IMR-90 (cell line): Measurements from ENCODE around the gene ZNF618. TPM values are rescaled to one million over a fixed set of nuclear protein-coding genes. Genes with fewer than 3 reads are reported as not detected.

Experiments used
- ATAC-seq: fragments of 200-7000 bp; cut with Tn5 transposase; 2 replicates; pipeline ENCODE4 v1.9.1; 2020; ENCODE audit warnings: low read depth, mild to moderate bottlenecking, moderate library complexity
- BruUV-seq: library from RNA; stranded (reverse); fragments of 400-500 nt; replicated peaks from 2 replicates; lab custom pipeline; 2021; lab: Mats Ljungman, UMichigan
- CTCF ChIA-PET: fragments of 300-600 bp; formaldehyde crosslinking; extraction: SDS; loops from one replicate; lab custom pipeline; 2021; ENCODE audit warnings: antibody characterized with exemption; lab: Yijun Ruan, JAX
- POLR2A ChIA-PET: fragments of 300-600 bp; sonication (Branson Sonifier 250); formaldehyde crosslinking; loops from one replicate; lab custom pipeline; 2022; ENCODE audit warnings: antibody characterized with exemption; ENCODE audit not compliant: unreplicated experiment; lab: Charles Lee
- DNase-seq: peaks from one replicate; pipeline ENCODE4 v3.0.0; 2013
- H2AFZ ChIP-seq: replicated peaks from 2 replicates; pipeline ENCODE3; 2013; ENCODE audit warnings: low read length, mild to moderate bottlenecking; ENCODE audit not compliant: poor library complexity
- H2AK5ac ChIP-seq: 2 replicates; pipeline ENCODE4 v1.6.1; 2013; ENCODE audit warnings: low read depth, low read length, inconsistent platforms
- H2AK9ac ChIP-seq: replicated peaks from 2 replicates; pipeline ENCODE3; 2013; ENCODE audit warnings: mild to moderate bottlenecking, low read depth, low read length, moderate library complexity; ENCODE audit not compliant: poor library complexity
- H2BK120ac ChIP-seq: 2 replicates; pipeline ENCODE4 v1.6.1; 2013; ENCODE audit warnings: low read depth, low read length, inconsistent platforms
- H2BK15ac ChIP-seq: 3 replicates; pipeline ENCODE4 v1.6.1; 2013; ENCODE audit warnings: low read depth, low read length, inconsistent platforms
- H2BK20ac ChIP-seq: 2 replicates; pipeline ENCODE4 v1.6.1; 2013; ENCODE audit warnings: low read depth, mild to moderate bottlenecking, inconsistent platforms, low read length, moderate library complexity
- H2BK5ac ChIP-seq: 2 replicates; pipeline ENCODE4 v1.6.1; 2013; ENCODE audit warnings: mild to moderate bottlenecking, low read depth, low read length, inconsistent platforms; ENCODE audit not compliant: poor library complexity, severe bottlenecking
- H3K14ac ChIP-seq: replicated peaks from 2 replicates; pipeline ENCODE4 v1.6.1; 2013; ENCODE audit warnings: low read depth, low read length, inconsistent platforms
- H3K18ac ChIP-seq: 2 replicates; pipeline ENCODE4 v1.6.1; 2013; ENCODE audit warnings: low read depth, low read length, control low read depth
- H3K23ac ChIP-seq: 2 replicates; pipeline ENCODE4 v1.6.1; 2013; ENCODE audit warnings: low read depth, low read length, inconsistent platforms
- H3K27ac ChIP-seq: 2 replicates; pipeline ENCODE4 v1.5.1; 2013; ENCODE audit warnings: mild to moderate bottlenecking, control low read depth, low read length; ENCODE audit not compliant: insufficient read depth
- H3K27me3 ChIP-seq: 2 replicates; pipeline ENCODE4 v1.6.1; 2013; ENCODE audit warnings: low read length; ENCODE audit not compliant: control insufficient read depth, insufficient read depth
- H3K36me3 ChIP-seq: 2 replicates; pipeline ENCODE4 v1.6.1; 2013; ENCODE audit warnings: low read length, mixed read lengths; ENCODE audit not compliant: control insufficient read depth, insufficient read depth
- H3K4ac ChIP-seq: 2 replicates; pipeline ENCODE4 v1.6.1; 2013; ENCODE audit warnings: low read depth, low read length, inconsistent platforms
- H3K4me1 ChIP-seq: 2 replicates; pipeline ENCODE4 v1.6.1; 2013; ENCODE audit warnings: low read length, mixed read lengths; ENCODE audit not compliant: control insufficient read depth, insufficient read depth
- H3K4me2 ChIP-seq: 2 replicates; pipeline ENCODE4 v1.6.1; 2013; ENCODE audit warnings: low read depth, mild to moderate bottlenecking, control low read depth, low read length, moderate library complexity
- H3K4me3 ChIP-seq: 2 replicates; pipeline ENCODE4 v1.5.1; 2013; ENCODE audit warnings: low read depth, mild to moderate bottlenecking, control low read depth, low read length, moderate library complexity; ENCODE audit not compliant: insufficient read depth
- H3K56ac ChIP-seq: 2 replicates; pipeline ENCODE4 v1.6.1; 2013; ENCODE audit warnings: low read length, inconsistent platforms; ENCODE audit not compliant: insufficient read depth; ENCODE audit errors: extremely low read depth
- H3K79me1 ChIP-seq, 2 experiments: 2 replicates each; pipeline ENCODE4 v1.6.1; 2013; ENCODE audit warnings: low read length in 2 of 2, inconsistent platforms in 1 of 2, low read depth in 1 of 2
- H3K9ac ChIP-seq: 2 replicates; pipeline ENCODE4 v1.6.1; 2013; ENCODE audit warnings: low read depth, low read length, control low read depth
- H3K9me1 ChIP-seq: 2 replicates; pipeline ENCODE4 v1.6.1; 2013; ENCODE audit warnings: low read length, inconsistent platforms; ENCODE audit not compliant: insufficient read depth
- H3K9me3 ChIP-seq: 2 replicates; pipeline ENCODE4 v1.6.1; 2013; ENCODE audit warnings: low read length; ENCODE audit not compliant: control insufficient read depth, insufficient read depth
- H4K20me1 ChIP-seq: 2 replicates; pipeline ENCODE4 v1.6.1; 2013; ENCODE audit warnings: low read length, inconsistent platforms; ENCODE audit not compliant: insufficient read depth
- H4K5ac ChIP-seq: 2 replicates; pipeline ENCODE4 v1.6.1; 2013; ENCODE audit warnings: mild to moderate bottlenecking, low read depth, low read length, control low read depth
- H4K8ac ChIP-seq, 2 experiments: 2 replicates each; pipeline ENCODE4 v1.6.1; 2013; ENCODE audit warnings: low read depth in 2 of 2, low read length in 2 of 2, control low read depth in 1 of 2, inconsistent platforms in 1 of 2
- H4K91ac ChIP-seq: 2 replicates; pipeline ENCODE4 v1.6.1; 2013; ENCODE audit warnings: low read depth, low read length, inconsistent platforms; ENCODE audit not compliant: insufficient read depth
- BHLHE40 ChIP-seq: fragments of 150-350 bp; IDR thresholded peaks from 2 replicates; pipeline ENCODE4 v1.6.1; 2016; ENCODE audit warnings: mild to moderate bottlenecking, low read depth, low read length
- CEBPB ChIP-seq: IDR thresholded peaks from 2 replicates; pipeline ENCODE4 v1.6.1; 2012; ENCODE audit warnings: low read depth, low read length, improper control_type of control experiment
- CHD1 ChIP-seq: IDR thresholded peaks from 2 replicates; pipeline ENCODE4 v1.6.1; 2012; ENCODE audit warnings: low read depth, low read length, improper control_type of control experiment
- ELK1 ChIP-seq: fragments of 150-350 bp; IDR thresholded peaks from 2 replicates; pipeline ENCODE4 v1.6.1; 2016; ENCODE audit warnings: low read depth, mild to moderate bottlenecking, low read length, moderate library complexity, borderline replicate concordance
- FOS ChIP-seq: fragments of 150-350 bp; IDR thresholded peaks from 2 replicates; pipeline ENCODE4 v1.6.1; 2016; ENCODE audit warnings: low read depth, low read length
- MAFK ChIP-seq: IDR thresholded peaks from 2 replicates; pipeline ENCODE4 v1.6.1; 2012; ENCODE audit warnings: low read depth, low read length, improper control_type of control experiment
- MXI1 ChIP-seq: IDR thresholded peaks from 2 replicates; pipeline ENCODE4 v1.6.1; 2012; ENCODE audit warnings: low read depth, mild to moderate bottlenecking, low read length, moderate library complexity, borderline replicate concordance
- NFE2L2 ChIP-seq: fragments of 150-350 bp; IDR thresholded peaks from 2 replicates; pipeline ENCODE4 v1.6.1; 2016; ENCODE audit warnings: low read depth, mild to moderate bottlenecking, low read length
- POLR2A ChIP-seq: IDR thresholded peaks from 2 replicates; pipeline ENCODE4 v1.6.1; 2012; ENCODE audit warnings: mild to moderate bottlenecking, low read depth, low read length
- RAD21 ChIP-seq: IDR thresholded peaks from 2 replicates; pipeline ENCODE4 v1.6.1; 2012; ENCODE audit warnings: low read length, improper control_type of control experiment
- RFX5 ChIP-seq: IDR thresholded peaks from 2 replicates; pipeline ENCODE4 v1.8.0; 2012; ENCODE audit warnings: low read depth, mild to moderate bottlenecking, low read length, moderate library complexity
- SMC3 ChIP-seq: fragments of 150-350 bp; IDR thresholded peaks from 2 replicates; pipeline ENCODE4 v1.6.1; 2016; ENCODE audit warnings: low read depth, mild to moderate bottlenecking, antibody characterized with exemption, low read length, moderate library complexity
- WGBS, 2 experiments: methylation state at CpG; one replicate each; pipeline versions ENCODE4 v1.1.5 to v1.1.7; 2013; ENCODE audit warnings: missing lambda C conversion rate in 2 of 2; ENCODE audit not compliant: insufficient read length in 1 of 2; ENCODE audit errors: extremely low coverage in 2 of 2; 5-methylcytosine and 5-hydroxymethylcytosine counted together
- dilution Hi-C: fragments of 300-500 bp; cut with HindIII; formaldehyde crosslinking; loops from one replicate; pipeline ENCODE4 v1.14.3; 2018; ENCODE audit warnings: low sequenced_read_pairs; ENCODE audit not compliant: unreplicated experiment
- in situ Hi-C: fragments of 300-500 bp; cut with MboI; formaldehyde crosslinking; loops from 3 replicates; pipeline ENCODE4 v1.14.3; 2019; ENCODE audit warnings: low sequenced_read_pairs, inconsistent platforms, mixed read lengths
- intact Hi-C: fragments of 100-400 bp; cut with micrococcal nuclease; formaldehyde crosslinking; loops from 2 replicates; pipeline ENCODE4 v1.10.0; 2022
- polyA plus RNA-seq, 3 experiments: library from polyadenylated mRNA; depleted of rRNA; stranded (reverse); fragments of >200 nt; gene quantifications; 2 replicates each; pipeline ENCODE4 v1.2.3, GENCODE V29; 2012; ENCODE audit warnings: low replicate concordance in 1 of 3
- total RNA-seq: library from RNA; depleted of rRNA; stranded (reverse); fragments of >200 nt; gene quantifications from 2 replicates; pipeline ENCODE4 v1.2.3, GENCODE V29; 2012
- TF ChIP-seq, protein P1 (sequence below): fragments of 150-350 bp; IDR thresholded peaks from 2 replicates; pipeline ENCODE4 v1.6.1; 2017; ENCODE audit warnings: mild to moderate bottlenecking, antibody characterized with exemption, low read length, low read depth

The ZNF618 gene
- total and polyA plus RNA-seq, 2 of the 4 experiments (the other 2 are of a cell fraction), result 8.2 to 9.4 TPM

DNA sequence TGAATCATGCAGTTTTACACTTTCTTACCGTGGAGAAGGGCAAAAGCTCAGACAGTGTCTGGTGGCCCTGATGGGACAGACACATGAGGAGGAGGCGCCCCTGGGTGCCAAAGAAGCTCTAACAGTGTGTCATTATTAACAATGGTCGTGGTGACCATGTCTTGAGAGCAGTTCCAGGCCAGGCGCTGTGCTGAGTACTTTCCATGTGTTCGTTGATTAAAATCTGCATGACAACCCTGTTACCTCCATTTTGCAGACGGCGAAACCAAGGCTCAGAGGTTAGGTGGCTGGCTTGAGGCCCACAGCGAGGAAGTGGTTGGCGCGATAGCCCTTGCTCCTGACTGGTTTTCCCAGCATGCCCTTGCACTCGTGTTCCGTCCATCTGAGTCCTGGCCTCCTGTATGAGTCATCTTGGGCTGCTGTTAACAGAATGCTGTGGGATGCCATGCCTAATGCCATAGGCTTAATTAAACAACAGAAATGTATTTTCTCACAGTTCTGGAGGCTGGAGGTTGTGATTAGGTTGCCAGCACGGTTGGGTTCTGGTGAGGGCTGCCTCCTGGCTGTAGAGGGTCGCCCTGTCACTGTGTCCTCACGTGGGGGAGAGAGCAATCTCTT lies 110.0 kb downstream of the ZNF618 start:
- Histone ChIP-seq H3K4me2 (no peak overlapping the region), H3K36me3 (peaks cover 33% of the 10 kb centered on the region; the same call in 1 of the 2 replicates), H3K23ac (peak overlapping the region; percentile 37; the same call in 1 of the 2 replicates), H2BK120ac (no peak overlapping the region), H3K9me1 (peaks cover 27% of the 10 kb centered on the region), H2AK9ac (peak overlapping the region; percentile 39), H3K14ac (no peak overlapping the region), H3K4me3 (no peak overlapping the region), H2BK15ac (no peak overlapping the region), H4K20me1 (peaks cover 18% of the 10 kb centered on the region; the same call in 1 of the 2 replicates), H4K8ac (no peak overlapping the region), H3K56ac (no peak overlapping the region), H2BK20ac (no peak overlapping the region), H3K79me1 (peaks cover 18 to 76% of the 10 kb centered on the region in 2 experiments), H2BK5ac (no peak overlapping the region), H3K9ac (no peak overlapping the region), H3K4me1 (peaks cover 2% of the 10 kb centered on the region; the same call in 1 of the 2 replicates), H3K4ac (no peak overlapping the region), H4K91ac (no peak overlapping the region), H4K5ac (no peak overlapping the region), H3K9me3 (no peaks in the 10 kb centered on the region), H3K27ac (no peak overlapping the region), H2AFZ (peak overlapping the region; percentile 5), H3K18ac (no peak overlapping the region), H2AK5ac (no peak overlapping the region), H3K27me3 (no peaks in the 10 kb centered on the region)
- ChIA-PET POLR2A (no interaction called here), CTCF (no interaction called here)
- dilution Hi-C loops, result no loop called here
- ATAC-seq (peak; percentile 44; the same call in 1 of the 2 replicates), DNase-seq (peak; percentile 41)
- BruUV-seq, result no TSS peak
- in situ Hi-C loops, result no loop called here
- TF ChIP-seq CEBPB, result no peak
- TF ChIP-seq FOS, result no peak
- TF ChIP-seq RAD21, result no peak
- no peak for TF ChIP-seq BHLHE40
- TF ChIP-seq, protein P1, sequence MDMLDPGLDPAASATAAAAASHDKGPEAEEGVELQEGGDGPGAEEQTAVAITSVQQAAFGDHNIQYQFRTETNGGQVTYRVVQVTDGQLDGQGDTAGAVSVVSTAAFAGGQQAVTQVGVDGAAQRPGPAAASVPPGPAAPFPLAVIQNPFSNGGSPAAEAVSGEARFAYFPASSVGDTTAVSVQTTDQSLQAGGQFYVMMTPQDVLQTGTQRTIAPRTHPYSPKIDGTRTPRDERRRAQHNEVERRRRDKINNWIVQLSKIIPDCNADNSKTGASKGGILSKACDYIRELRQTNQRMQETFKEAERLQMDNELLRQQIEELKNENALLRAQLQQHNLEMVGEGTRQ, result no peak
- no peak for TF ChIP-seq RFX5
- no peak for TF ChIP-seq CHD1
- no peak for TF ChIP-seq MAFK
- TF ChIP-seq MXI1, result no peak
- no peak for TF ChIP-seq SMC3
- TF ChIP-seq NFE2L2, result no peak
- TF ChIP-seq POLR2A, result no peak
- no peak for TF ChIP-seq ELK1
- intact Hi-C loops, result no loop called here
- 98% methylated on average over 5 of the region's 15 CpGs; no CpG with 5 or more reads in 1 of the 2 experiments for WGBS, 2 experiments
